Measurements from ENCODE around the gene CTNNBL1. TPM values are rescaled to one million over a fixed set of nuclear protein-coding genes. Genes with fewer than 3 reads are reported as not detected.

CTNNBL1 gene
- total RNA-seq, 2 donors from 2014 or later, result 29.9 to 39.9 TPM

DNA sequence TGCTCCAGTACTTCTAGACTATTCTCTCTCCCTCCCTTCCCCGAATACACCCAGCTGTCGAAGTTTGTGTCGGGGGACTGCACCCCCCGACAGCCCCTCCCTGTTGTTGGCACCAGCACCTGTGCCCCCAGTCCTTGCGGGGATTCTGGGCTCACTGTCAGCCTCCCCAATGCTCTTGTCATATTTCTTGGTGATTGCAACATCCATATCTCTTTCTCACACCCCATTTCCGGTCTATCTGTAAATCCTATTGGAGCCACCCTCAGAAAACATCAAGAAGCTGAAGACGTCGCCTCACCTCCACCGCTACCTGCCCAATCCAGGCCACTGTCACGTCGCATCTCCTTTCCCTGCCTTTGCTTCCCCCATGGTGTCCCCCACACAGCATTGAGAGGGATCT, 176.5 kb downstream of the CTNNBL1 start:
- H3K27ac ChIP-seq, result no peak overlapping the region
- TF ChIP-seq, protein P1, sequence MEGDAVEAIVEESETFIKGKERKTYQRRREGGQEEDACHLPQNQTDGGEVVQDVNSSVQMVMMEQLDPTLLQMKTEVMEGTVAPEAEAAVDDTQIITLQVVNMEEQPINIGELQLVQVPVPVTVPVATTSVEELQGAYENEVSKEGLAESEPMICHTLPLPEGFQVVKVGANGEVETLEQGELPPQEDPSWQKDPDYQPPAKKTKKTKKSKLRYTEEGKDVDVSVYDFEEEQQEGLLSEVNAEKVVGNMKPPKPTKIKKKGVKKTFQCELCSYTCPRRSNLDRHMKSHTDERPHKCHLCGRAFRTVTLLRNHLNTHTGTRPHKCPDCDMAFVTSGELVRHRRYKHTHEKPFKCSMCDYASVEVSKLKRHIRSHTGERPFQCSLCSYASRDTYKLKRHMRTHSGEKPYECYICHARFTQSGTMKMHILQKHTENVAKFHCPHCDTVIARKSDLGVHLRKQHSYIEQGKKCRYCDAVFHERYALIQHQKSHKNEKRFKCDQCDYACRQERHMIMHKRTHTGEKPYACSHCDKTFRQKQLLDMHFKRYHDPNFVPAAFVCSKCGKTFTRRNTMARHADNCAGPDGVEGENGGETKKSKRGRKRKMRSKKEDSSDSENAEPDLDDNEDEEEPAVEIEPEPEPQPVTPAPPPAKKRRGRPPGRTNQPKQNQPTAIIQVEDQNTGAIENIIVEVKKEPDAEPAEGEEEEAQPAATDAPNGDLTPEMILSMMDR (IDR thresholded peaks at IDR 0.05), result no peak
- no peak overlapping the region for H3K4me3 ChIP-seq
- no peaks in the 10 kb centered on the region for H3K27me3 ChIP-seq
- no peak for DNase-seq (ENCODE audit: low spot score)
- no peaks in the 10 kb centered on the region for H3K4me1 ChIP-seq
- no peaks in the 10 kb centered on the region for H3K9me3 ChIP-seq
- peaks cover 21% of the 10 kb centered on the region for H3K36me3 ChIP-seq

DNA sequence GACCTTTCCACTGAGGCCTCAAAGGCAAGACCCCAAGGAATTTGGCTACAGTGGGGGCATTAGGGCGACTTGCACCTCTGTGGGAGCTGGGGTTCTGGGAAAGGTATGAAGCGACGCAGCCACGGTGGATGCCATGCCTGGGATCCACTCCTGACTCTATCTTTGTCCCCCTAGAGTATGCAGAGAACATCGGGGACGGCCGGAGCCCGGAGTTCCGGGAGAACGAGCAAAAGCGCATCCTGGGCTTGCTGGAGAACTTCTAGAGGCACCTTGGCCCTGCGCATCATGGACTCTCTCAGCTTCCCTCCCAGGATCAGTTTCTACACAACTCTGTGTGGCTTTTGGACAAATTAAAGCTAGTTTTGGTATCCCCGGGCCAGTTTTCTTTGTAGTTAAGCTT, 177.9 kb downstream of the CTNNBL1 start:
- Histone ChIP-seq H3K27me3 (no peaks in the 10 kb centered on the region), H3K9me3 (no peaks in the 10 kb centered on the region), H3K27ac (no peak overlapping the region), H3K36me3 (peaks cover 16% of the 10 kb centered on the region), H3K4me3 (no peak overlapping the region), H3K4me1 (no peaks in the 10 kb centered on the region)
- no peak for DNase-seq (ENCODE audit: low spot score)
- TF ChIP-seq, protein P1 (IDR thresholded peaks at IDR 0.05), result no peak

DNA sequence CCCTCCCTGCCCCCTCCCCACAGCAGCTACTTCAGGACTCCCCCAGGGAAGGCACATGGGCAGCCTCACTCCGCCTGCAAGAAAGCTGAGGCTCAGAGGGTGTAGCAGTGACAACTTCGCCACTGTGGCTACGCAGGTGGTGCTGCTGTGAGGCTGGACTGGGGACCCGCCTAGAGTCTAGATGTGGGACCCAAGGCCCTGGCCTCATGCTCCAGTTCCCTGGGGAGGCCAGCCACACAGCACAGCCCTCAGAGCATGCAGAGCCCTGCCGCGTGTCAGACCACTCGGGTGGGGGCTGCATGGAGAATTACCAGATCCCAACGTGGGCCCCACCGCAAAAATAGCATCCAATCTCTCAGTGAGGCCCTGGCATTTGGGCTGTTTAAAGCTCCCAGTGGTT, 178.3 kb downstream of the CTNNBL1 start:
- Histone ChIP-seq H3K27ac (no peak overlapping the region), H3K4me3 (no peak overlapping the region), H3K27me3 (no peaks in the 10 kb centered on the region), H3K9me3 (no peaks in the 10 kb centered on the region), H3K4me1 (no peaks in the 10 kb centered on the region), H3K36me3 (peaks cover 16% of the 10 kb centered on the region)
- DNase-seq (ENCODE audit: low spot score), result no peak
- TF ChIP-seq, protein P1 (IDR thresholded peaks at IDR 0.05), result no peak

DNA sequence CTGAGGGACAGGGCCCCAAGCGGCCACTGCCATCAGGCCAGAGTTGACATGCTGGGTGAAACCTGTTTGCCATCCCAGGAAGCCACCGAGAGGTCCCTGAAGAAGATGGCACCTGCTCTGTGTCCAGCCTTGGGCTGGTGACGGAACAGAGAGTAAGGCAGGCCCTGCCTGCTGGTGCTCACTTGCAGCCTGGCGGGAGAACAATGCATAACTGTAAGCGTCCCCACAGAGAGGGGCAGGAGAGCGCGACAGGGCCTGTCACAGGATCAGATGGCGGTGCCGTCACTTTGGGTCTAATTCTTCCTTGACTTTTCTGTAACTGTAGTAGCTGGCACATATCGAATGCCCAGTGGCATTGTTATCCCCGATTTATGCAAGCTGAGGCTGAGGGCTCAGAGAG, 180.1 kb downstream of the CTNNBL1 start:
- Histone ChIP-seq H3K4me3 (no peak overlapping the region), H3K36me3 (peaks cover 16% of the 10 kb centered on the region), H3K9me3 (no peaks in the 10 kb centered on the region), H3K27ac (no peak overlapping the region), H3K4me1 (peaks cover 0 to 6% of the 10 kb centered on the region in 2 donors), H3K27me3 (no peaks in the 10 kb centered on the region)
- DNase-seq (ENCODE audit: low spot score), result no peak
- TF ChIP-seq, protein P1 (IDR thresholded peaks at IDR 0.05), result no peak

DNA sequence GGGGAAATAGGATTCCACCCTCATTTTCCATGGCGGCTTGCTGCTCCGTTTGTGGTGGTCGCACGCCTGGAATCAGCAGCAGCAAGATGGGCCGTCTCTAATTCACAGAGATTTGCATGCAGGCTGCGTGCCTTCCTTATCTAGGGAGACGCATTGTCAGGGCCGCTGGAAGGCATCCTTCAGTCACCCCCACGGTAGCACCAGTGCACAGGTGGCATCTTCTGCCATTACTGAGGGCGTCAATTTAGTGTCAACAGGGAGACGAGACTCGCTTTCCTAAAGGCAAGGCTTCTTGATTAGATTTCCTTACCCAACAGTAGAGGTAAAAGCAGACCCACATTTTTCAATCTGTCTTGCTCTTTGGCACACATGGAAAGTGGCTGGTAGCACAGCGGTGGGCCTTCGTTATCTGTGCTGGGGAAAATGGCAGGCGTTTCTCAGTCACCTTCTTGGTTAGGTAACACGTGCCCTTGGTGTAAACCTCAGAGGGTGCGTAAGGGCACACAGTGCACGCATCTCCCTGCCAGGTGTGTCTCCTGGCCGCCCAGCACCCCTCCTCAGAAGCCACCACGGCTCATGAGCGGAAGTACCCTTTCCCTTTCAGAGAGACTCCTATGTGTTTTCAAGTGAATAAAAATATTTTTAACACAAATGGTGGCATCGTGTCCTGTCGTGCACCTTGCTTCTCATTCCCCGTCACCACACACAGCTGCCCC, 181.8 kb downstream of the CTNNBL1 start:
- TF ChIP-seq, protein P1 (IDR thresholded peaks at IDR 0.05), result no peak
- H3K9me3 ChIP-seq, result no peaks in the 10 kb centered on the region
- peaks cover 0 to 14% of the 10 kb centered on the region in 2 donors for H3K4me1 ChIP-seq
- H3K4me3 ChIP-seq, result no peak overlapping the region
- H3K27me3 ChIP-seq, result no peaks in the 10 kb centered on the region
- H3K27ac ChIP-seq, result no peak overlapping the region
- DNase-seq (ENCODE audit: low spot score), result no peak
- H3K36me3 ChIP-seq, result peaks cover 16% of the 10 kb centered on the region

DNA sequence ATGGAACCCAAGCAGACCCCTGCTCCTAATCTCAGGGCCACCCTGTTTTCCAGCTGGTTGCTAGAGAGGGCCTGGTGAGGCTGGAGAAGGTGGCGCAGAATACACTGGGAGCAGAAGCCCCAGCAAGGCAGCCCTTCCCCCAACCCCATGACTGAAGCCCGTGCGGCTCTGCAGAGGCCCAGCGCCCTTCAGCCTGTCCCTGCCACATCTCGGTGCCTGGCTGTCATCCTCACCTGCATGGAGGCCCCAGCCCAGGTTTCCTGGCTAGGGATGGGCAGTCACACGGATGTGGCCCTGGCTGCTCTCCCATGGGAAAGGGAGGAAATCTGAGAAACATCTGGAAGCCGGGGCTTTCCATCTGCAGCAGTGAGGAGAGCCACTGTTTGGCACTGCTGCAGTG, 183.0 kb downstream of the CTNNBL1 start:
- peaks cover 0 to 26% of the 10 kb centered on the region in 2 donors for H3K4me1 ChIP-seq

More for the DNA sequence above, 183.0 kb downstream of the CTNNBL1 start:
- TF ChIP-seq, protein P1 (IDR thresholded peaks at IDR 0.05), result no peak
- H3K4me3 ChIP-seq, result no peak overlapping the region
- no peak for DNase-seq (ENCODE audit: low spot score)
- H3K9me3 ChIP-seq, result no peaks in the 10 kb centered on the region
- no peak overlapping the region for H3K27ac ChIP-seq
- H3K36me3 ChIP-seq, result peaks cover 16% of the 10 kb centered on the region
- no peaks in the 10 kb centered on the region for H3K27me3 ChIP-seq

Data from right atrium auricular region (tissue), 2 donors.